Keratinocyte (primary cell): ENCODE measurements around the gene IPO13. TPM values are rescaled to one million over a fixed set of nuclear protein-coding genes. Genes with fewer than 3 reads are reported as not detected.

Experiments
- DNase-seq: peaks from one replicate; pipeline ENCODE4 v3.0.0-alpha.2; 2011; ENCODE audit warnings: low read depth, missing footprints, low spot score
- FAIRE-seq: peaks from 2 replicates; lab custom pipeline; 2011; peaks lifted over from hg19 to GRCh38; lab: Jason Lieb, UNC
- H2AFZ ChIP-seq: 2 replicates; pipeline ENCODE4 v1.6.0; 2012; ENCODE audit warnings: low read length, control low read depth, inconsistent platforms; ENCODE audit not compliant: control insufficient read depth
- H3K27ac ChIP-seq: 2 replicates; pipeline ENCODE4 v1.5.1; 2011; ENCODE audit warnings: low read length; ENCODE audit not compliant: control insufficient read depth, insufficient read depth
- H3K27me3 ChIP-seq: 3 replicates; pipeline ENCODE4 v1.6.0; 2011; ENCODE audit warnings: low read length; ENCODE audit not compliant: control insufficient read depth, insufficient read depth; ENCODE audit errors: extremely low read depth
- H3K36me3 ChIP-seq, 2 experiments: 2 replicates in 1 of 2; 3 replicates in 1 of 2; pipeline ENCODE4 v1.5.1; 2011; ENCODE audit warnings: low read length in 2 of 2, mild to moderate bottlenecking in 1 of 2; ENCODE audit not compliant: control insufficient read depth in 2 of 2, insufficient read depth in 2 of 2; ENCODE audit errors: extremely low read depth in 1 of 2
- H3K4me1 ChIP-seq: 3 replicates; pipeline ENCODE4 v1.5.1; 2011; ENCODE audit warnings: low read length; ENCODE audit not compliant: control insufficient read depth, insufficient read depth; ENCODE audit errors: extremely low read depth
- H3K4me2 ChIP-seq: 3 replicates; pipeline ENCODE4 v1.6.0; 2011; ENCODE audit warnings: low read depth, low read length; ENCODE audit not compliant: control insufficient read depth, insufficient read depth; ENCODE audit errors: extremely low read depth
- H3K4me3 ChIP-seq, 3 experiments: fragments of 200-600 bp in 1 of 3; sonication (generic) in 1 of 3; 2 replicates in 2 of 3; 3 replicates in 1 of 3; pipeline ENCODE4 v1.5.1; 2011 to 2016; ENCODE audit warnings: low read length in 3 of 3, mild to moderate bottlenecking in 3 of 3, control low read depth in 2 of 3, inconsistent platforms in 1 of 3, low read depth in 1 of 3, mixed read lengths in 1 of 3, mixed run types in 1 of 3, moderate library complexity in 1 of 3; ENCODE audit not compliant: control insufficient read depth in 2 of 3, insufficient read depth in 2 of 3; ENCODE audit errors: extremely low read depth in 1 of 3
- H3K79me2 ChIP-seq: 2 replicates; pipeline ENCODE4 v1.6.0; 2012; ENCODE audit warnings: low read length; ENCODE audit not compliant: control insufficient read depth, insufficient read depth
- H3K9ac ChIP-seq: 3 replicates; pipeline ENCODE4 v1.6.0; 2011; ENCODE audit warnings: low read length; ENCODE audit not compliant: control insufficient read depth, insufficient read depth; ENCODE audit errors: extremely low read depth
- H3K9me1 ChIP-seq: 3 replicates; pipeline ENCODE4 v1.6.0; 2011; ENCODE audit warnings: low read length; ENCODE audit not compliant: control insufficient read depth, insufficient read depth; ENCODE audit errors: extremely low read depth
- H3K9me3 ChIP-seq: 2 replicates; pipeline ENCODE4 v1.5.1; 2012; ENCODE audit warnings: low read depth, low read length; ENCODE audit not compliant: control insufficient read depth
- H4K20me1 ChIP-seq: 3 replicates; pipeline ENCODE4 v1.6.0; 2011; ENCODE audit warnings: low read length; ENCODE audit not compliant: control insufficient read depth, insufficient read depth; ENCODE audit errors: extremely low read depth
- EZH2 ChIP-seq: IDR thresholded peaks from one replicate; pipeline ENCODE4 v1.6.1; 2012; ENCODE audit warnings: inconsistent platforms, mild to moderate bottlenecking, low read length, moderate library complexity
- dilution Hi-C: fragments of 300-500 bp; cut with MboI; formaldehyde crosslinking; loops from one replicate; pipeline ENCODE4 v1.7.0; 2020; ENCODE audit warnings: low sequenced_read_pairs; ENCODE audit not compliant: extremely low pct_ligation_motif_present
- polyA plus RNA-seq, 5 experiments: library from polyadenylated mRNA; depleted of rRNA in 3 of 5; stranded (reverse) in 3 of 5; stranded (forward) in 1 of 5; unstranded in 1 of 5; fragments of >200 nt; gene quantifications; 1 replicate in 1 of 5; 2 replicates in 3 of 5; 3 replicates in 1 of 5; pipeline versions ENCODE4 v1.2.1 to v1.2.3, GENCODE V29; 2011 to 2012; ENCODE audit warnings: missing spikeins in 2 of 5, low read depth in 1 of 5, low replicate concordance in 1 of 5
- TF ChIP-seq, protein P1 (sequence below), 3 experiments: IDR thresholded peaks in 1 of 3; conservative IDR thresholded peaks in 1 of 3; optimal IDR thresholded peaks in 1 of 3; 2 replicates in 2 of 3; 3 replicates in 1 of 3; pipeline versions ENCODE3 to v1.5.1; 2011; ENCODE audit warnings: low read length in 3 of 3, mild to moderate bottlenecking in 3 of 3, moderate library complexity in 2 of 3, control low read depth in 1 of 3, inconsistent platforms in 1 of 3; ENCODE audit not compliant: insufficient read depth in 2 of 3; ENCODE audit errors: extremely low read depth in 1 of 3

Gene IPO13
- polyA plus RNA-seq, 1 donor (not counting 4 experiments of a cell fraction or from before 2014, with no cell fraction given) = 20.7 TPM

DNA sequence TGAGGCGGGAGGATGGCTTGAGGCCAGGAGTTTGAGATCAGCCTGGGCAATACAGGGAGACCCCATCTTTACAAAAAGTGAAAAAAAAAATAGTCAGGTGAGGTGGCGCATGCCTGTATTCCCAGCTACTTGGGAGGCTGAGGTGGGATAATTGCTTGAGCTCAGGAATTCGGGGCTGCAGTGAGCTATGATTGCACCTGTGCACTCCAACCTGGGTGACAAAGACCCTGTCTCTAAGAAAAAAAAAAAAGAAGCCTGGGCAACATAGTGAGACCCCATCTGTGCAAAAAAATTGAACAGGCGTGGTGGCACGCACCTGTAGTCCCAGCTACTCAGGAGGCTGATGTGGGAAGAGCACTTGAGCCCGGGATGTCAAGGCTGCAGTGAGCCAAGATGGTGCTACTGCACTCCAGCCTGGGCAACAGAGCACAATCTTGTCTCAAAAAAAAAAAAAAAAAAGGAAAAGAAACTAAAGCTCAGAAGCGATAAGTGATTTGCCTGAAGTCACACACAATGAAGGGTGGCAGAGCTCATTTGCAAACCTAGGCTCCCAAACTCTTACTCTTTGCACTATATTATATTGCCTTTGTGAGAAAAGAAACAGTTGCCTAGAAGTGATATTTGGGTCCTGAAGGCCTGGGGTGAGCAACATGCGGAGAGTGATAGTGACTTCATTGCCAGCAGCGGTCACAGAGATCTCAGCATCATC, 46.6 kb downstream of the IPO13 start:
- H2AFZ ChIP-seq = no peak overlapping the region
- no peak for FAIRE-seq
- TF ChIP-seq EZH2 = no peak
- TF ChIP-seq, protein P1, sequence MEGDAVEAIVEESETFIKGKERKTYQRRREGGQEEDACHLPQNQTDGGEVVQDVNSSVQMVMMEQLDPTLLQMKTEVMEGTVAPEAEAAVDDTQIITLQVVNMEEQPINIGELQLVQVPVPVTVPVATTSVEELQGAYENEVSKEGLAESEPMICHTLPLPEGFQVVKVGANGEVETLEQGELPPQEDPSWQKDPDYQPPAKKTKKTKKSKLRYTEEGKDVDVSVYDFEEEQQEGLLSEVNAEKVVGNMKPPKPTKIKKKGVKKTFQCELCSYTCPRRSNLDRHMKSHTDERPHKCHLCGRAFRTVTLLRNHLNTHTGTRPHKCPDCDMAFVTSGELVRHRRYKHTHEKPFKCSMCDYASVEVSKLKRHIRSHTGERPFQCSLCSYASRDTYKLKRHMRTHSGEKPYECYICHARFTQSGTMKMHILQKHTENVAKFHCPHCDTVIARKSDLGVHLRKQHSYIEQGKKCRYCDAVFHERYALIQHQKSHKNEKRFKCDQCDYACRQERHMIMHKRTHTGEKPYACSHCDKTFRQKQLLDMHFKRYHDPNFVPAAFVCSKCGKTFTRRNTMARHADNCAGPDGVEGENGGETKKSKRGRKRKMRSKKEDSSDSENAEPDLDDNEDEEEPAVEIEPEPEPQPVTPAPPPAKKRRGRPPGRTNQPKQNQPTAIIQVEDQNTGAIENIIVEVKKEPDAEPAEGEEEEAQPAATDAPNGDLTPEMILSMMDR (optimal IDR thresholded peaks at IDR 0.05 in 1 of 3, IDR thresholded peaks at IDR 0.05 in 1 of 3, conservative IDR thresholded peaks at IDR 0.05 in 1 of 3; ENCODE audit: extremely low read depth in 1 of 3, insufficient read depth in 2 of 3, low read length in 3 of 3) = no peak
- H3K4me1 ChIP-seq = peaks cover 23% of the 10 kb centered on the region
- H3K79me2 ChIP-seq = no peaks in the 10 kb centered on the region
- H3K9me1 ChIP-seq = no peaks in the 10 kb centered on the region
- peaks cover 0 to 2% of the 10 kb centered on the region in 2 experiments for H3K36me3 ChIP-seq
- no peak overlapping the region for H3K4me3 ChIP-seq
- no peak for DNase-seq
- H3K9ac ChIP-seq = no peak overlapping the region
- H4K20me1 ChIP-seq = no peaks in the 10 kb centered on the region
- no peak overlapping the region for H3K27ac ChIP-seq
- no peak overlapping the region for H3K4me2 ChIP-seq
- H3K27me3 ChIP-seq = no peaks in the 10 kb centered on the region
- no peaks in the 10 kb centered on the region for H3K9me3 ChIP-seq
- dilution Hi-C loops = no loop called here

DNA sequence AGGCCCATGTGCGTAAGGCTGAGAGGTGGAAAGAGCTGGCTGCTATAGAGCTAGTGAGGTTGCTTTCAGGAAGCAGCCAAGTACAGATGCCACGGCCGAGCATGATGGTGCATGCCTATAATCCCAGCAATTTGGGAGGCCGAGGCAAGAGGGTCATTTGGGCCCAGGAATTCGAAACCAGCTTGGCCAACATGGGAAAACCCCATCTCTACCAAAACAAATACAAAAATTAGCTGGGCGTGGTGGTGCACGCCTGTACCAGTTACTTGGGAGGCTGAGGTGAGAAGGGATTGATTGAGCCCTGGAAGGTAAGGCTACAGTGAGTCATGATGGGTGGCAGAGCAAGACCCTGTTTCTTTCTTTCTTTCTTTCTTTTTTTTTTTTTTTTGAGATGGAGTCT, 47.3 kb downstream of the IPO13 start:
- Histone ChIP-seq H3K4me1 (peaks cover 23% of the 10 kb centered on the region), H3K9ac (no peak overlapping the region), H4K20me1 (no peaks in the 10 kb centered on the region), H3K4me2 (no peak overlapping the region), H3K27me3 (no peaks in the 10 kb centered on the region), H3K79me2 (no peaks in the 10 kb centered on the region), H3K27ac (no peak overlapping the region), H3K4me3 (no peak overlapping the region), H3K9me1 (no peaks in the 10 kb centered on the region), H3K9me3 (no peaks in the 10 kb centered on the region), H3K36me3 (peaks cover 0 to 2% of the 10 kb centered on the region in 2 experiments), H2AFZ (no peak overlapping the region)
- FAIRE-seq = no peak
- no peak for DNase-seq
- TF ChIP-seq, protein P1 (optimal IDR thresholded peaks at IDR 0.05 in 1 of 3, IDR thresholded peaks at IDR 0.05 in 1 of 3, conservative IDR thresholded peaks at IDR 0.05 in 1 of 3; ENCODE audit: extremely low read depth in 1 of 3, insufficient read depth in 2 of 3, low read length in 3 of 3) = no peak
- no peak for TF ChIP-seq EZH2
- dilution Hi-C loops = no loop called here
